Activated T-helper 9 cell treated with anti-CD3 and anti-CD28 coated beads, Interleukin-2, amount 50 U/mL, for 16 hours (primary cell): ENCODE measurements around the gene STOML1.
"Not testable (repeated sequence)": the region's sequence is repeated elsewhere in the genome, so short reads cannot be mapped to it uniquely, and the experiment has no call there.

Source experiments
- DNase-seq: peaks from one replicate; pipeline ENCODE4 v3.0.0-alpha.2; 2020; ENCODE audit warnings: low read depth

Gene STOML1

GRCh38 chr15:73986776-73987056 is 5.4 kb downstream of the STOML1 start:
- no peak for DNase-seq

- DNase-seq = no peak
Observed at GRCh38 chr15:73986055-73986775, 5.9 kb downstream of the STOML1 start.

GRCh38 chr15:73985101-73985873 is 6.8 kb downstream of the STOML1 start:
- DNase-seq = no peak

- no peak for DNase-seq
Observed at GRCh38 chr15:73984208-73984979, 7.7 kb downstream of the STOML1 start.

GRCh38 chr15:73983773-73984172 is 8.3 kb downstream of the STOML1 start:
- no peak for DNase-seq

- no peak for DNase-seq
Observed at GRCh38 chr15:73983211-73983727, 8.8 kb downstream of the STOML1 start.

- no peak for DNase-seq
Observed at GRCh38 chr15:73982222-73982962, 9.7 kb downstream of the STOML1 start.

- DNase-seq = no peak
Observed at GRCh38 chr15:73981761-73982221, 10.3 kb downstream of the STOML1 start.

- no peak for DNase-seq
Observed at GRCh38 chr15:73979636-73980035, 12.5 kb downstream of the STOML1 start.

- DNase-seq = no peak
Observed at GRCh38 chr15:73978896-73979295, 13.2 kb downstream of the STOML1 start.

GRCh38 chr15:73975440-73976125 is 16.5 kb downstream of the STOML1 start:
- not testable (repeated sequence) for DNase-seq

GRCh38 chr15:73973683-73974200 is 18.4 kb downstream of the STOML1 start:
- not testable (repeated sequence) for DNase-seq

- DNase-seq = peak; percentile 67
Observed at GRCh38 chr15:73972984-73973682, 19.0 kb downstream of the STOML1 start.

GRCh38 chr15:73969151-73969759 is 22.8 kb downstream of the STOML1 start:
- DNase-seq = no peak

- no peak for DNase-seq
Observed at GRCh38 chr15:73968461-73968860, 23.6 kb downstream of the STOML1 start.

- DNase-seq = no peak
Observed at GRCh38 chr15:73965758-73966113, 26.4 kb downstream of the STOML1 start.

GRCh38 chr15:73965094-73965757 is 26.9 kb downstream of the STOML1 start:
- DNase-seq = no peak

- peak; percentile 77 for DNase-seq
Observed at GRCh38 chr15:73964736-73965093, 27.4 kb downstream of the STOML1 start.

- DNase-seq = no peak
Observed at GRCh38 chr15:73962433-73962832, 29.7 kb downstream of the STOML1 start.
